SKM-1 (cell line): ENCODE results near the gene CFAP69.
"Not testable (repeated sequence)": the region's sequence is repeated elsewhere in the genome, so short reads cannot be mapped to it uniquely, and the experiment has no call there.

ENCODE experiments used
- DNase-seq: peaks from one replicate; lab custom pipeline; 2025; ENCODE audit not compliant: unreplicated experiment; lab: John Stamatoyannopoulos, UW

The CFAP69 gene

GRCh38 chr7:90334926-90335325 is 90.0 kb downstream of the CFAP69 start:
- not testable (repeated sequence) for DNase-seq

GRCh38 chr7:90337106-90337505 is 92.1 kb downstream of the CFAP69 start:
- DNase-seq: no peak

GRCh38 chr7:90345016-90345415 is 100.0 kb downstream of the CFAP69 start:
- no peak for DNase-seq

- no peak for DNase-seq
These were observed 100.8 kb downstream of the CFAP69 start for GRCh38 chr7:90345595-90346335.

- peak; percentile 87 for DNase-seq
These were observed 101.6 kb downstream of the CFAP69 start, which contains the start of gene GTPBP10 for GRCh38 chr7:90346336-90347125. TSS of gene GTPBP10 (plus strand) at chr7:90346716. CDS start at chr7:90346742, 26 bp downstream.

- peak; percentile 13 for DNase-seq
These were observed 102.8 kb downstream of the CFAP69 start for GRCh38 chr7:90347759-90348158.

- DNase-seq: no peak
These were observed 104.3 kb downstream of the CFAP69 start for GRCh38 chr7:90349305-90349704.

GRCh38 chr7:90350032-90350431 is 105.1 kb downstream of the CFAP69 start:
- not testable (repeated sequence) for DNase-seq

GRCh38 chr7:90351987-90352386 is 107.0 kb downstream of the CFAP69 start:
- no peak for DNase-seq
